HG02970 (cell line): ENCODE data around the gene NEGR1.

Experiments
- ATAC-seq: cut with Tn5 transposase; IDR thresholded peaks from one replicate; pipeline ENCODE4 v1.9.1; 2021; ENCODE audit warnings: mild to moderate bottlenecking, moderate library complexity, moderate number of reproducible peaks; ENCODE audit not compliant: unreplicated experiment, low FRiP score

Gene NEGR1

GRCh38 chr1:72129869-72130268 is 152.5 kb downstream of the NEGR1 start:
- ATAC-seq = no peak

- ATAC-seq = no peak
These were observed 160.0 kb downstream of the NEGR1 start for GRCh38 chr1:72122099-72122880.

DNA sequence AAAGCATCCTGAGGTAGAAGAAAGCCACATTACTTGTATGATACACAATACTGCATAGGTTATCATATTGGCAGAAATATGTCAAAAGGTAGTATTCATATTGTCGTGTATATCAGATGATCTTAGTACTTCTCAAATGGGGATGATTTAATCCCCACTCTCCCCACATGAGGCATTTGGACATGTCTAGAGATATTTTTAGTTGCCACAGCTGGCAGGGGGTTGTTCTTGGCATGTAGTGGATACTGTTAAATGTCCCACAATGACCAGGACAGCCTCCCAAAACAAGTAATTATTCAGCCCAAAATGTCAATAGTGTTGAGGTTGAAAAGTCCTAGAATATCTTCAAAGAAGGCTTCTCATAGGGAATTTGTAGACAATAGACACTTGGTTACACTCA is 162.8 kb downstream of the NEGR1 start:
- ATAC-seq = no peak

- no peak for ATAC-seq
These were observed 164.7 kb downstream of the NEGR1 start for GRCh38 chr1:72117621-72118020.

- ATAC-seq = no peak
These were observed 167.0 kb downstream of the NEGR1 start for GRCh38 chr1:72115290-72115689.

GRCh38 chr1:72111662-72112061 is 170.7 kb downstream of the NEGR1 start:
- ATAC-seq = no peak

DNA sequence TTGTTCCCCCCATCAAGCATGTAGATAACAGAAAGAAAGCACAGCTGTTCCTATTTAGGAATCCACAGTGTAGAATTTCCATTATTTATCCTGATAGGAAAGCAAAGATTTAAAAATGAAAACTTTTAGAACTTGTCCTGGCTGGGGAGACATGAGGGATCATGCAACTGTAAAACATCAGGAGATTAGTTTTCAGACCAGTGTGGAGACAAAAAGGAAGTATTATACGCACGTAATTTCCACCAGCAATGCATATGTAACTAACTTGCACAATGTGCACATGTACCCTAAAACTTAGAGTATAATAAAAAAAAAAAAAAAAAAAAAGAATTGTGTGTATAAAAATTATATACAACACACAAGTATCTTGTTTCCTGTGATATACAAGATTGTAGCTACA is 172.4 kb downstream of the NEGR1 start:
- ATAC-seq = no peak

DNA sequence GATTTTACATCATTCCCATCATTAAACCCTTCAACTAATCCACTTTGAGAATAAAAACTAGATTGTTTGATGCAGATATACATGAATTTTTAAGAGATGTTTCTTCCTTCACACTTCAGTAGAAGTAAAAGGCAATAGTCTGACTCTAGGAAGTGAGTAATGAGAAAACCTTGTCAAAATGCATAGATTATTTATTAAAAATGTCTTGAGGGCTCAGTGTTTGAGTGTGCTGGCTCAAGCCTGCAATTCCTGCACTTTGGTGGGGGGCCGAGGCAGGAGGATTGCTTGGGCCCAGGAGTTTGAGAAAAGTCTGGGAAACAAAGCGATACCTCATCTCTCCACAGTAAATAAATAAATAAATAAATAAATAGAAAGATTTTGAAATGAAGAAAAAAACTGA is 177.1 kb downstream of the NEGR1 start:
- ATAC-seq = no peak

- ATAC-seq = no peak
These were observed 180.3 kb downstream of the NEGR1 start for GRCh38 chr1:72101840-72102632.

GRCh38 chr1:72100771-72101170 is 181.6 kb downstream of the NEGR1 start:
- ATAC-seq = no peak

DNA sequence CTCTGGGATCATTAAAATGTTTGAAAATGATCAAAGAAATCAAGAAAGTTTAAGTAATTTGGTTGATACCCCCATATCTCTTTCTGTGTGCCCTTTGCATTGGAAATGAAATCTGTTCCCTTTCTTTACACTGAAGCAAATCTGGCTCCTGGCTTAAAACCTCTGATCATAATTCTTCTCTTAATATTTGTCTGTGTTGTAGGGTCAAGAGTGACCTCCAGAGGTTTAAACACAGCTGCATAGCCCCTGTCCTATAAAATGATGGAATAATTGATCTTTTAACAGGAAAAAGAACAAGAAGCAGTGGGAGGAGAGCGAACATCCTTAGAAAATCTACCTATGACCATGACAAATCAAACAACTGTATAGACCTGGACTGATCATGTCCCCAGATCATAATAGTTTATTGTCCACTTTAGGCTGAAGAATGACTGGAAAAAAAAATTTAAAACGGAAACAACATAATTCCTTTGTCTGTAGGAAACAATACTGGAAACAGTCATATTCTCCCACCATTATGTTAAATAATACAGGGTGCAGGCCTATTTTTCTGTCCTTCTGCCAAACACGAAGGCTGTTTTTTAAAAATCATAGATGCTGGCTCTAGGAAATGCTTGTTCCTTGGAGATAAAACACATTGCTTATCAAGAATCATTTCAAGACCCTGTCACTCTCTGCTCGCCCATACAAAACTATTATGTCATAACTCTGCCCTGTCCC is 184.3 kb downstream of the NEGR1 start:
- ATAC-seq = no peak

DNA sequence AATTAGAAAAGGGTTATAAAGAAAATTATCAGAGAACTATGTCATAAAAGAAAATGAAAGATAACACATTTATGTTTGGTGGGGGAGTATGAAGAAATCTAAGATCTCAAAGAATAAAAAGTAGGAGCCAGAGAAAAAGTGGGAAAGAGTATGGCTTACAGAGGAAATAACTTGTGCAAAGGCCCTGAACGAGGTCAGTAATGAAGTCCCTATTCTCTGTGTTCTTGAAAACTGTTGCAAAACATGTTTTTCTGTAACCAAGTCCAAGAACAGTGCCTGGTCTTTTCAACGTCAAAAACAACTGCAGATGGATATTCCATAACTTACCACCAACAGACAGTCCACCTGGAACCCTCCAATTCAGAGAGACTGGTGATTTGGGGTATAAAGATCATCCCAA is 188.1 kb downstream of the NEGR1 start:
- no peak for ATAC-seq

DNA sequence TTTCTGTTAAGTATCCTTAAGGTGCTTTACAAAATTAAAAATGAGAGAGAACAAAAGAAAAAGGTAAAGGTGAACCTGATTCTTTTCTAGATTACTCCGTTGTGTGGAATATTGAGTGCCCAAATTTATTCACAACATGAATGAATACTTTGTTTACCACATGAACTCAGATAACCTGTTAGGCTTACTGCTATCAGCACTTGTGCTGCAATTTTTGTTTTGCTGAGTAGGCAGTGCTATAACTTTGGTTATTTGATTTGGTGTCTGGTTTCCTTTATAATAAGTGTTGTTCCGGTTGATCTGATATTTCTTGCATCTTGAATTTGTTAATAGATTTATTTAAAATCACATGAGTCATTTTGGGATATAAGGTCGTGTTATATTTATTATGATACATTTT is 195.9 kb downstream of the NEGR1 start:
- no peak for ATAC-seq

DNA sequence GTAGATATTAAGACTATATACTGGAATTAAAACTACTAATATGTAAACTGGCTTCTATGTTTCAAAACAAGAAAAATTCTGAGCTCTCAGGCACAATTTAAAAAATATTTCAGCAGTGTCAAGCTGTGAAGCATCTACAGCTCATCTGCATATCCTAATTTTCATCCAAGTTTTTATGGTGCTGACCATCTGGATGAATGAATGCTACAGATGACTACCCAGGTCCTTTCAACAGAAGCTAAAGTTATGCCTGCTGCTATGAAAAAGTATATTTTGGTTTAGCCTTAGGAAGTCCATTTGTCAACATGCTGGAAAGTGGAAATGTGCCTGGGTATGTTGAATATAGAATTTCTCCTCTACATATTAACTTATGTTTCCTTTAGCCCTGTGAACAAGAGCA is 206.9 kb downstream of the NEGR1 start:
- no peak for ATAC-seq

DNA sequence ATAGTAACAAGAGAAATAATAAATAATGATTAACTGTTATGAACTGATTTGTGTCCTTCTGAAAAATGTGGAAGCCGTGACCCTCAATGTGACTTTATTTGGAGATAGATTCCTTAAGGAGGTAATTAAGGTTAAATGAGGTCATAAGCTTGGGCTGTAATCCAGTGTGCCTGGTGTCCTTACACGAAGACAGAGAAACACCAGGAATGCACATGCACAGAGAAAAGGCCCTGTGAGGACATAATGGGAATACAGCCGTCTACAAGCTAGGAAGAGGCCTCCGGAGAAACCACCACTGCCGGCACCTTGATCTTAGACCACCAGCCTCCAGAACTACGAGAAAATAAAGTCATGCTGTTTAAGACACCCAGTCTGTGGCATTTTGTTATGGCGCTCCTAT is 215.9 kb downstream of the NEGR1 start:
- ATAC-seq = no peak

- ATAC-seq = no peak
These were observed 217.9 kb downstream of the NEGR1 start for GRCh38 chr1:72064196-72065075.

GRCh38 chr1:72063364-72064044 is 218.8 kb downstream of the NEGR1 start:
- no peak for ATAC-seq

DNA sequence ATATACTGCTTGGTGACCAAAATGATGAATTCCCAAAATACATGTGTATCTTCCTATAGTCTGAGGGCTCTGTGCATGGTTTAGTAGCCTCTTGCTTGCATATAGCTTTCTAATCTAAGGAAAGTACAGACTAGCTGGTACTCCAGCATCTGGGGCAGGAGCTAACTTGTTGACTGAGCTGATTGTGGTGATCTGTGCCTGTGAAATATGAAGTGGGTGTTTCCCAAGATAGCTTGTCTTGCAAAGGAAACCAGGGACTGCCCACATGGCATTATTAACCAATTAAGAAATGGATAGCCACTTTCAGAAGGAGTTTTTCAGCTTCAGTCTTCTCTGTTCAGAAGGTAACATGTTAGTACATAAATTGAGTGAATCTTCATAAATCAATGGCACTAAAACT is 219.8 kb downstream of the NEGR1 start:
- ATAC-seq = no peak

DNA sequence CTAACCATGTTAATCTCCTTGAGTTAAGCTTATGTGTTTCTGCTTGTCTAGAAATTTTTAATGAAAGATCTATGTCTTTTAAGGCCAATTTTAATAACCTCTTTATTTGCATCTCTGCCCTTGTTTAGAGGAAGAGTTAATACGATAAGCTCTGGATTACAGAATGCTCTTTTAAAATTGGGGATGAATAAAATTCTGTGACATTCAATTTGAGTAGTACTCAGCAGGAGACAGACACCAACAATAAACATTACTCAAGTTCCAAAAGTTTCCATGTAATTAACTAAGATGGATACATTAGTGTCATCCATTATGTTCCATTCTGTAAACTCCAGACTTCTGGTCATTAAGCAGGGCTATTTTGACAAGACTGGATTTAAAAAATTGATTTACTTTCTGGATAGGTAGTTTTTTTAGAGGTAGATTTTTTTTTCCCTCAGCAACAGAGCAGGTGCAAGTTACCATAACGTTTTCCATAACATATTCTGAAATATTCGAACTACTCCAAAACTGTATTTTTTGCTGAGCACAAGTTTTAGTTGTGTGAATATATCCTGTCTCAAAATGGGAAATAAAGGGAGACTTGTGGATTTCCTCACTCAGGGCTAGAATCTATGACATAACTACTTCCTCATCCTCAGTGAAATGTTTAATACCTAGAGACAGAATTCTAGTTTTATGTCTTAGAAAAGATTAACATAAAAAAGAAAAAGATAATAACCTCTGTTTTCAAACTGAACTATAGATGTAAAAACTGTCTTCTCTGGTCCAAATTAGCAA is 221.7 kb downstream of the NEGR1 start:
- no peak for ATAC-seq
